Neural crest cell (in vitro differentiated cells): ENCODE results near the gene RBFA. TPM values are rescaled to one million over a fixed set of nuclear protein-coding genes. Genes with fewer than 3 reads are reported as not detected.

Experiments
- DNase-seq: peaks from one replicate; pipeline ENCODE4 v3.0.0; 2021; ENCODE audit warnings: low read depth, mixed read lengths, low spot score
- H3K27ac Mint-ChIP-seq: one replicate; pipeline ENCODE4 v1.8.0; 2021; ENCODE audit warnings: mild to moderate bottlenecking, mixed read lengths; ENCODE audit not compliant: unreplicated experiment
- H3K27me3 Mint-ChIP-seq: 2 replicates; pipeline ENCODE4 v1.8.0; 2021; ENCODE audit warnings: low read depth, mild to moderate bottlenecking, mixed read lengths
- H3K36me3 Mint-ChIP-seq: 2 replicates; pipeline ENCODE4 v1.8.0; 2021; ENCODE audit warnings: low read depth, mild to moderate bottlenecking, mixed read lengths
- H3K4me1 Mint-ChIP-seq: 2 replicates; pipeline ENCODE4 v1.8.0; 2021; ENCODE audit warnings: mixed read lengths
- H3K4me3 Mint-ChIP-seq: one replicate; pipeline ENCODE4 v1.8.0; 2021; ENCODE audit warnings: mild to moderate bottlenecking, mixed read lengths
- H3K9me3 Mint-ChIP-seq: 2 replicates; pipeline ENCODE4 v1.8.0; 2021; ENCODE audit warnings: mixed read lengths
- total RNA-seq: library from RNA; stranded (reverse); gene quantifications from 2 replicates; pipeline ENCODE4 v1.2.1, GENCODE V29; 2021
- TF ChIP-seq, protein P1 (sequence below): fragments of 200-600 bp; sonication (generic); conservative IDR thresholded peaks from 2 replicates; pipeline ENCODE4 v1.5.0; 2021; ENCODE audit warnings: antibody characterized with exemption, mild to moderate bottlenecking

The RBFA gene
- total RNA-seq, 1 donor from 2014 or later = 47.0 TPM

- H3K4me1 Mint-ChIP-seq = peaks cover 27% of the 10 kb centered on the region
- H3K27me3 Mint-ChIP-seq = no peaks in the 10 kb centered on the region
- peak overlapping the region; percentile 93 for H3K27ac Mint-ChIP-seq
- DNase-seq = peak; percentile 55
- H3K9me3 Mint-ChIP-seq = peaks cover 5% of the 10 kb centered on the region
- TF ChIP-seq, protein P1, sequence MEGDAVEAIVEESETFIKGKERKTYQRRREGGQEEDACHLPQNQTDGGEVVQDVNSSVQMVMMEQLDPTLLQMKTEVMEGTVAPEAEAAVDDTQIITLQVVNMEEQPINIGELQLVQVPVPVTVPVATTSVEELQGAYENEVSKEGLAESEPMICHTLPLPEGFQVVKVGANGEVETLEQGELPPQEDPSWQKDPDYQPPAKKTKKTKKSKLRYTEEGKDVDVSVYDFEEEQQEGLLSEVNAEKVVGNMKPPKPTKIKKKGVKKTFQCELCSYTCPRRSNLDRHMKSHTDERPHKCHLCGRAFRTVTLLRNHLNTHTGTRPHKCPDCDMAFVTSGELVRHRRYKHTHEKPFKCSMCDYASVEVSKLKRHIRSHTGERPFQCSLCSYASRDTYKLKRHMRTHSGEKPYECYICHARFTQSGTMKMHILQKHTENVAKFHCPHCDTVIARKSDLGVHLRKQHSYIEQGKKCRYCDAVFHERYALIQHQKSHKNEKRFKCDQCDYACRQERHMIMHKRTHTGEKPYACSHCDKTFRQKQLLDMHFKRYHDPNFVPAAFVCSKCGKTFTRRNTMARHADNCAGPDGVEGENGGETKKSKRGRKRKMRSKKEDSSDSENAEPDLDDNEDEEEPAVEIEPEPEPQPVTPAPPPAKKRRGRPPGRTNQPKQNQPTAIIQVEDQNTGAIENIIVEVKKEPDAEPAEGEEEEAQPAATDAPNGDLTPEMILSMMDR = no peak
- peak overlapping the region; percentile 97 for H3K4me3 Mint-ChIP-seq
- H3K36me3 Mint-ChIP-seq = peaks cover 23% of the 10 kb centered on the region
These were observed 810 bp upstream of the RBFA start for GRCh38 chr18:80033181-80034067.

GRCh38 chr18:80034852-80035406 lies 695 bp downstream of the RBFA start:
- no peak for DNase-seq
- H3K36me3 Mint-ChIP-seq = peaks cover 15% of the 10 kb centered on the region
- peaks cover 27% of the 10 kb centered on the region for H3K4me1 Mint-ChIP-seq
- peak overlapping the region; percentile 97 for H3K4me3 Mint-ChIP-seq
- H3K27ac Mint-ChIP-seq = peak overlapping the region; percentile 95
- peaks cover 2% of the 10 kb centered on the region for H3K9me3 Mint-ChIP-seq
- H3K27me3 Mint-ChIP-seq = no peaks in the 10 kb centered on the region
- TF ChIP-seq, protein P1 = peak; percentile 9

GRCh38 chr18:80035997-80036396 lies 1.8 kb downstream of the RBFA start:
- TF ChIP-seq, protein P1 = no peak
- H3K4me3 Mint-ChIP-seq = peak overlapping the region; percentile 97
- H3K27ac Mint-ChIP-seq = no peak overlapping the region

GRCh38 chr18:80037300-80037699 lies 3.1 kb downstream of the RBFA start:
- TF ChIP-seq, protein P1 = no peak
- no peak for DNase-seq
- no peak overlapping the region for H3K27ac Mint-ChIP-seq
- peaks cover 2% of the 10 kb centered on the region for H3K9me3 Mint-ChIP-seq
- H3K4me1 Mint-ChIP-seq = peaks cover 27% of the 10 kb centered on the region
- H3K36me3 Mint-ChIP-seq = peaks cover 10% of the 10 kb centered on the region
- H3K27me3 Mint-ChIP-seq = no peaks in the 10 kb centered on the region
- H3K4me3 Mint-ChIP-seq = peak overlapping the region; percentile 70

More at GRCh38 chr18:80035997-80036396, 1.8 kb downstream of the RBFA start:
- no peak for DNase-seq
- Mint-ChIP-seq H3K36me3 (peaks cover 9% of the 10 kb centered on the region), H3K27me3 (no peaks in the 10 kb centered on the region), H3K4me1 (peaks cover 27% of the 10 kb centered on the region), H3K9me3 (peaks cover 2% of the 10 kb centered on the region)

- H3K27ac Mint-ChIP-seq = peak overlapping the region; percentile 30
- H3K27me3 Mint-ChIP-seq = no peaks in the 10 kb centered on the region
- H3K9me3 Mint-ChIP-seq = no peaks in the 10 kb centered on the region
- no peak for DNase-seq
- peaks cover 11% of the 10 kb centered on the region for H3K36me3 Mint-ChIP-seq
- peak overlapping the region; percentile 40 for H3K4me3 Mint-ChIP-seq
- peaks cover 23% of the 10 kb centered on the region for H3K4me1 Mint-ChIP-seq
- TF ChIP-seq, protein P1 = no peak
These were observed 3.8 kb downstream of the RBFA start for GRCh38 chr18:80037869-80038630.
